ENCODE results near the gene HSPA8.
A peak's percentile ranks its signal among the peaks of the same experiment; 100 is the strongest.

HSPA8 gene

GRCh38 chr11:123054301-123055065 is 7.5 kb downstream of the HSPA8 start:
- DNase-seq, result no peak

- no peak for DNase-seq
These were observed 8.8 kb downstream of the HSPA8 start for GRCh38 chr11:123052901-123053721.

- DNase-seq, result no peak
These were observed 10.3 kb downstream of the HSPA8 start for GRCh38 chr11:123051634-123052033.

GRCh38 chr11:123051146-123051545 is 10.8 kb downstream of the HSPA8 start:
- no peak for DNase-seq

- no peak for DNase-seq
These were observed 14.0 kb downstream of the HSPA8 start for GRCh38 chr11:123047947-123048293.

GRCh38 chr11:123047266-123047946 is 14.5 kb downstream of the HSPA8 start:
- no peak for DNase-seq

- no peak for DNase-seq
These were observed 15.3 kb downstream of the HSPA8 start for GRCh38 chr11:123046473-123047259.

GRCh38 chr11:123045101-123045500 is 16.8 kb downstream of the HSPA8 start:
- DNase-seq, result no peak

- DNase-seq, result no peak
These were observed 20.8 kb downstream of the HSPA8 start for GRCh38 chr11:123041185-123041584.

GRCh38 chr11:123040111-123040432 is 21.9 kb downstream of the HSPA8 start:
- no peak for DNase-seq

GRCh38 chr11:123035831-123036230 is 26.1 kb downstream of the HSPA8 start:
- DNase-seq, result no peak

- DNase-seq, result no peak
These were observed 27.3 kb downstream of the HSPA8 start for GRCh38 chr11:123034597-123034996.

GRCh38 chr11:123033895-123034294 is 28.0 kb downstream of the HSPA8 start:
- no peak for DNase-seq

- DNase-seq, result no peak
These were observed 31.4 kb downstream of the HSPA8 start for GRCh38 chr11:123030517-123030916.

- peak; percentile 11 for DNase-seq
These were observed 41.0 kb downstream of the HSPA8 start for GRCh38 chr11:123020968-123021367.

GRCh38 chr11:123018702-123019101 is 43.2 kb downstream of the HSPA8 start:
- DNase-seq, result no peak

- no peak for DNase-seq
These were observed 50.4 kb downstream of the HSPA8 start for GRCh38 chr11:123011510-123011909.
